ENCODE results near the gene RHBDD2.

The RHBDD2 gene

GRCh38 chr7:75920431-75921161 lies 41.8 kb downstream of the RHBDD2 start:
- DNase-seq (ENCODE audit: low read depth, low spot score): no peak

- DNase-seq (ENCODE audit: low read depth, low spot score): no peak
Observed at GRCh38 chr7:75921479-75921878, 42.6 kb downstream of the RHBDD2 start.

- DNase-seq (ENCODE audit: low read depth, low spot score): no peak
Observed at GRCh38 chr7:75922966-75923603, 44.3 kb downstream of the RHBDD2 start.

GRCh38 chr7:75924256-75924655 lies 45.4 kb downstream of the RHBDD2 start:
- no peak for DNase-seq (ENCODE audit: low read depth, low spot score)

- DNase-seq (ENCODE audit: low read depth, low spot score): no peak
Observed at GRCh38 chr7:75924889-75925288, 46.1 kb downstream of the RHBDD2 start.

GRCh38 chr7:75925717-75926435 lies 47.0 kb downstream of the RHBDD2 start:
- DNase-seq (ENCODE audit: low read depth, low spot score): no peak

- DNase-seq (ENCODE audit: low read depth, low spot score): no peak
Observed at GRCh38 chr7:75928568-75928914, 49.7 kb downstream of the RHBDD2 start.

- DNase-seq (ENCODE audit: low read depth, low spot score): no peak
Observed at GRCh38 chr7:75931680-75932079, 52.8 kb downstream of the RHBDD2 start.

- DNase-seq (ENCODE audit: low read depth, low spot score): peak; percentile 52
Observed at GRCh38 chr7:75937958-75938786, 59.3 kb downstream of the RHBDD2 start.
